ENCODE measurements around the gene CEP72.
A peak's percentile ranks its signal among the peaks of the same experiment; 100 is the strongest.

Gene CEP72

DNA sequence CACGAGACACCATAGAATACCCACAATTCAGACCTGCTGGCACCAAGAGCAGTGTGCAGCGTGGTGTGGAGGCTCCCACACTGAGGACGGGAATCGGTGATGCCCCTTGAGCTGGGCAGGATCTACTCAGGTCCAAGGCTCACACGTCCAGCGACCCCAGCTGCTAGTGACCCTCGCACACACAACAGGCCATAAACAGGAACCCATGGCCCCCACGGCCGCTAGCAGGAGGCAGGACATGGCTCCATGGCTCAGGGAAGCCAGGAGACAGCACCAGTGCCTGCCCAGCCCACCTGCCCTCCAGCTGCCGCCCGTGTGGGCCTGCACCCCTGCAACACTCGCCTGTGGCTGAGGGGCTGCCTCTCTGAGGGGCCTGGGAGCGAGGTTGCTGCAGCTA lies 44.5 kb upstream of the CEP72 start:
- Histone ChIP-seq H3K79me1 (ENCODE audit: low read depth, low read length) (peaks cover 2% of the 10 kb centered on the region), H2BK5ac (ENCODE audit: low read length) (no peak overlapping the region), H2AFZ (ENCODE audit: low read length) (no peak overlapping the region), H2AK5ac (ENCODE audit: low read depth, low read length) (no peak overlapping the region), H3K4ac (ENCODE audit: low read length) (peak overlapping the region; percentile 53), H2BK12ac (ENCODE audit: low read length) (no peak overlapping the region), H3K18ac (ENCODE audit: low read length) (peak overlapping the region; percentile 64), H3K9ac (ENCODE audit: low read depth, low read length, poor library complexity) (no peak overlapping the region), H4K91ac (ENCODE audit: low read depth, low read length, poor library complexity) (no peak overlapping the region), H3K23ac (ENCODE audit: low read depth, low read length, poor library complexity) (peak overlapping the region; percentile 73), H3K14ac (ENCODE audit: low read length) (peak overlapping the region; percentile 47), H3K36me3 (replicated peaks in 1 of 2; ENCODE audit: control insufficient read depth in 2 of 2, insufficient read depth in 2 of 2, low read length in 2 of 2) (no peaks in the 10 kb centered on the region), H3K4me3 (ENCODE audit: low read length in 2 of 2) (no peak overlapping the region), H3K4me2 (ENCODE audit: insufficient read depth, low read length, poor library complexity, severe bottlenecking) (no peak overlapping the region), H3K4me1 (ENCODE audit: control insufficient read depth in 2 of 2, insufficient read depth in 1 of 2, low read depth in 1 of 2, low read length in 2 of 2) (no peaks in the 10 kb centered on the region), H2BK15ac (ENCODE audit: low read length) (peak overlapping the region; percentile 75), H3K27ac (replicated peaks; ENCODE audit: low read length) (no peak overlapping the region), H4K8ac (ENCODE audit: low read depth, low read length) (no peak overlapping the region), H3K9me3 (replicated peaks in 1 of 2; ENCODE audit: control insufficient read depth in 2 of 2, insufficient read depth in 1 of 2, low read depth in 1 of 2, low read length in 2 of 2) (peaks cover 7 to 13% of the 10 kb centered on the region in 2 donors), H3K27me3 (ENCODE audit: control insufficient read depth in 3 of 3, insufficient read depth in 3 of 3, low read depth in 1 of 3, low read length in 3 of 3) (peaks cover 0 to 54% (median 12%) of the 10 kb centered on the region in 3 experiments), H2BK120ac (ENCODE audit: low read depth, low read length) (no peak overlapping the region)
- DNase-seq (ENCODE audit: low spot score), result no peak
- no CpG with 5 or more reads among the region's 13 CpGs for WGBS, 2 donors (ENCODE audit: extremely low coverage in 2 of 2, insufficient read length in 2 of 2, insufficient replicate concordance in 1 of 2)

DNA sequence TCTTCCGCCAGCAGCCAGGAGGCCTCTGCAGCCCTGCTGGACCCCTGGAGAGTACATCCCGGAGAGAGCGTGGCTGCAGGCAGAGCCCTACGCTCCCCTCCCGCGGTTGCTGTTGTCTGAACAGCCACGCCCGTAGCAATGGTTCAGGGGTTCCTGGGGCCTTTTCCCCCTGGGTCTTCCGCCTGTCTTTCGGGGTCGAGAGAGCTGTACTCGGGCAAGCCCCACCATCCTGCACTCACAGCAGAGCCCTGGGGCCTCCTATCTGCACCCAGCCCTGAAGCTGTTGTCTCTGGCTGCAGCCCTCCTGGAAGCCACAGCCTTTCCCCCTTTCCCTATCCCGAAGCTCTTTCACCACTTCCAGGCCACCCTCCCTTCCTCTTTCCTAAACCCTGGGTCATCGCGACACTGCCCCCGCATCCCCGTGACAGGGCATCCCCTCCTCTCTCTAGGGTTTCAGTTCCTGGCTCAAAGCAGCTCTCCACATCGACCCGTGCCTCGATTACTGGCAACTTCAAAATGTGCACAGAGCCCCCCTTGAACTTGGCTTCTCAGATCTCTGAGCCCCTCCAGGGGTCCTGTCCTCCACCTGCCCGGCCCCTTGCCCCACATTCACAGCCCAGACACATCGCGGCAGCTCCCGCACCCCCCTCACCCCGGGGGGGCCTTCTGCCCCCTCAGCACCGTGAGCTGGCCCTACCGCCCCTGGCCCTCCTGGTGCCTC lies 43.9 kb upstream of the CEP72 start:
- peak overlapping the region; percentile 75 for H2BK15ac ChIP-seq (ENCODE audit: low read length)
- H3K4me2 ChIP-seq (ENCODE audit: insufficient read depth, low read length, poor library complexity, severe bottlenecking), result no peak overlapping the region
- H3K18ac ChIP-seq (ENCODE audit: low read length), result peak overlapping the region; percentile 80
- no peak overlapping the region for H4K91ac ChIP-seq (ENCODE audit: low read depth, low read length, poor library complexity)
- peaks cover 2% of the 10 kb centered on the region for H3K79me1 ChIP-seq (ENCODE audit: low read depth, low read length)
- no peak overlapping the region for H3K27ac ChIP-seq (replicated peaks; ENCODE audit: low read length)
- no CpG with 5 or more reads among the region's 27 CpGs for WGBS, 2 donors (ENCODE audit: extremely low coverage in 2 of 2, insufficient read length in 2 of 2, insufficient replicate concordance in 1 of 2)
- no peak overlapping the region for H2BK12ac ChIP-seq (ENCODE audit: low read length)
- peak overlapping the region; percentile 34 for H3K23ac ChIP-seq (ENCODE audit: low read depth, low read length, poor library complexity)
- no peak overlapping the region for H3K9ac ChIP-seq (ENCODE audit: low read depth, low read length, poor library complexity)
- peaks cover 7 to 13% of the 10 kb centered on the region in 2 donors for H3K9me3 ChIP-seq (replicated peaks in 1 of 2; ENCODE audit: control insufficient read depth in 2 of 2, insufficient read depth in 1 of 2, low read depth in 1 of 2, low read length in 2 of 2)
- peaks cover 0 to 55% (median 12%) of the 10 kb centered on the region in 3 experiments for H3K27me3 ChIP-seq (ENCODE audit: control insufficient read depth in 3 of 3, insufficient read depth in 3 of 3, low read depth in 1 of 3, low read length in 3 of 3)
- H3K4ac ChIP-seq (ENCODE audit: low read length), result peak overlapping the region; percentile 53
- H3K4me3 ChIP-seq (ENCODE audit: low read length in 2 of 2), result no peak overlapping the region
- peak overlapping the region; percentile 75 for H2AK5ac ChIP-seq (ENCODE audit: low read depth, low read length)
- H2BK5ac ChIP-seq (ENCODE audit: low read length), result no peak overlapping the region
- DNase-seq (ENCODE audit: low spot score), result no peak
- H3K4me1 ChIP-seq (ENCODE audit: control insufficient read depth in 2 of 2, insufficient read depth in 1 of 2, low read depth in 1 of 2, low read length in 2 of 2), result no peaks in the 10 kb centered on the region
- H3K14ac ChIP-seq (ENCODE audit: low read length), result peak overlapping the region; percentile 47
- no peak overlapping the region for H2AFZ ChIP-seq (ENCODE audit: low read length)
- no peaks in the 10 kb centered on the region for H3K36me3 ChIP-seq (replicated peaks in 1 of 2; ENCODE audit: control insufficient read depth in 2 of 2, insufficient read depth in 2 of 2, low read length in 2 of 2)
- no peak overlapping the region for H4K8ac ChIP-seq (ENCODE audit: low read depth, low read length)
- no peak overlapping the region for H2BK120ac ChIP-seq (ENCODE audit: low read depth, low read length)

DNA sequence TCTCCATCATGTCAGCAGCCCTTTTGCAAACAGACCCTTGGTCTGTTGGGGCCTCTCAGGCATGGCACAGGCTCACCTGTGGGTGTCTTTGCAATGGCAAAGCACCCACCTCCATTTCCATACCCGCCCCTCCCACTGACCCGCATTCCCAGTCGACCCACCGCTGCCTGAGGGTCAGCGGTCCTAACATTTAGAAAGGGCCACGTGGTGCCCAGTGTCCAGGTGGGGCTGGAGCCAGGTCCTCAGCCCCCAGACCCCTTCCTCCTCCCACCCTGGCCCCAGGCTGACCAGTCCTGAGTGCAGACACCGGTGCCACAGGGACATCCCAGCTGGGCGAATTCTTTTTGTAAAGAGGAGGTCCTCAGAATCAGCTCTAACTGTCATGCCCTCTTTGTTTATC lies 43.3 kb upstream of the CEP72 start:
- H3K14ac ChIP-seq (ENCODE audit: low read length), result no peak overlapping the region
- peak overlapping the region in 1 of 2 donors; percentile 39 for H3K4me3 ChIP-seq (ENCODE audit: low read length in 2 of 2)
- no peak overlapping the region for H2BK12ac ChIP-seq (ENCODE audit: low read length)
- H3K27ac ChIP-seq (replicated peaks; ENCODE audit: low read length), result no peak overlapping the region
- H4K8ac ChIP-seq (ENCODE audit: low read depth, low read length), result no peak overlapping the region
- no peak overlapping the region for H2AFZ ChIP-seq (ENCODE audit: low read length)
- H3K9ac ChIP-seq (ENCODE audit: low read depth, low read length, poor library complexity), result no peak overlapping the region
- H3K36me3 ChIP-seq (replicated peaks in 1 of 2; ENCODE audit: control insufficient read depth in 2 of 2, insufficient read depth in 2 of 2, low read length in 2 of 2), result no peaks in the 10 kb centered on the region
- H2BK5ac ChIP-seq (ENCODE audit: low read length), result no peak overlapping the region
- H2BK15ac ChIP-seq (ENCODE audit: low read length), result no peak overlapping the region
- DNase-seq (ENCODE audit: low spot score), result no peak
- H3K79me1 ChIP-seq (ENCODE audit: low read depth, low read length), result peaks cover 2% of the 10 kb centered on the region
- no peak overlapping the region for H4K91ac ChIP-seq (ENCODE audit: low read depth, low read length, poor library complexity)
- no peak overlapping the region for H2BK120ac ChIP-seq (ENCODE audit: low read depth, low read length)
- H3K18ac ChIP-seq (ENCODE audit: low read length), result peak overlapping the region; percentile 80
- peak overlapping the region; percentile 70 for H2AK5ac ChIP-seq (ENCODE audit: low read depth, low read length)
- no peaks in the 10 kb centered on the region for H3K4me1 ChIP-seq (ENCODE audit: control insufficient read depth in 2 of 2, insufficient read depth in 1 of 2, low read depth in 1 of 2, low read length in 2 of 2)
- H3K4ac ChIP-seq (ENCODE audit: low read length), result no peak overlapping the region
- H3K9me3 ChIP-seq (replicated peaks in 1 of 2; ENCODE audit: control insufficient read depth in 2 of 2, insufficient read depth in 1 of 2, low read depth in 1 of 2, low read length in 2 of 2), result peaks cover 7 to 13% of the 10 kb centered on the region in 2 donors
- peaks cover 0 to 55% (median 12%) of the 10 kb centered on the region in 3 experiments for H3K27me3 ChIP-seq (ENCODE audit: control insufficient read depth in 3 of 3, insufficient read depth in 3 of 3, low read depth in 1 of 3, low read length in 3 of 3)
- peak overlapping the region; percentile 34 for H3K23ac ChIP-seq (ENCODE audit: low read depth, low read length, poor library complexity)
- WGBS, 2 donors (ENCODE audit: extremely low coverage in 2 of 2, insufficient read length in 2 of 2, insufficient replicate concordance in 1 of 2), result no CpG with 5 or more reads among the region's 8 CpGs
- no peak overlapping the region for H3K4me2 ChIP-seq (ENCODE audit: insufficient read depth, low read length, poor library complexity, severe bottlenecking)

DNA sequence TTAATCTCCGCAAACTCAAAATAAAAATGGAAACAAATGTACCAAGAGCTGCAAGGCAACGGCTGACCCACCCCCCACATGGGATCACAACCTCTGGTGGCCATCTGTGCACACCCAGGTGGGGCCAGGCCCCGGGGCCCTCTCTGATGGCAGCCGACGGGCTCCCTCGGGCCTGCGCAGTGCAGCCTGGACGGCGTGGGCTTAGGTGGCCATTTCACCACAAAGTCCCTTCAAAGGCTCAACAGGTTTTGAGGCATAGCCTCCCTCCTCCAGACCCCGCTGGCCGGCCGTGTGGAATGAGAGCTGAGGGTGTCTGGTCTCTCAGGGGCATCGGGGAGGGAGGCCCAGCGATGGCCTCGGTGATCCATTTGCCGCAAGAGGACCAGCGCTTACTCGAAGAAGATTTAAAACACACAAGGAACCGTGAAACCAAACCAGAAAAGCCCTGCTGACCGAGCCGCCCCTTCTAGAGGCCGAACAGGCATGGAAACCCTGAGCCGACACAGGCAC lies 42.7 kb upstream of the CEP72 start:
- H3K23ac ChIP-seq (ENCODE audit: low read depth, low read length, poor library complexity), result peak overlapping the region; percentile 93
- no peak overlapping the region for H3K4ac ChIP-seq (ENCODE audit: low read length)
- H3K36me3 ChIP-seq (replicated peaks in 1 of 2; ENCODE audit: control insufficient read depth in 2 of 2, insufficient read depth in 2 of 2, low read length in 2 of 2), result no peaks in the 10 kb centered on the region
- no peak overlapping the region for H3K4me3 ChIP-seq (ENCODE audit: low read length in 2 of 2)
- no peak overlapping the region for H4K91ac ChIP-seq (ENCODE audit: low read depth, low read length, poor library complexity)
- no peak overlapping the region for H2AFZ ChIP-seq (ENCODE audit: low read length)
- H3K27me3 ChIP-seq (ENCODE audit: control insufficient read depth in 3 of 3, insufficient read depth in 3 of 3, low read depth in 1 of 3, low read length in 3 of 3), result peaks cover 0 to 55% (median 12%) of the 10 kb centered on the region in 3 experiments
- peaks cover 7 to 13% of the 10 kb centered on the region in 2 donors for H3K9me3 ChIP-seq (replicated peaks in 1 of 2; ENCODE audit: control insufficient read depth in 2 of 2, insufficient read depth in 1 of 2, low read depth in 1 of 2, low read length in 2 of 2)
- WGBS, 2 donors (ENCODE audit: extremely low coverage in 2 of 2, insufficient read length in 2 of 2, insufficient replicate concordance in 1 of 2), result no CpG with 5 or more reads among the region's 23 CpGs
- no peak overlapping the region for H2BK12ac ChIP-seq (ENCODE audit: low read length)
- no peaks in the 10 kb centered on the region for H3K4me1 ChIP-seq (ENCODE audit: control insufficient read depth in 2 of 2, insufficient read depth in 1 of 2, low read depth in 1 of 2, low read length in 2 of 2)
- H3K18ac ChIP-seq (ENCODE audit: low read length), result peak overlapping the region; percentile 44
- DNase-seq (ENCODE audit: low spot score), result no peak
- H2BK120ac ChIP-seq (ENCODE audit: low read depth, low read length), result no peak overlapping the region
- peak overlapping the region; percentile 24 for H2BK15ac ChIP-seq (ENCODE audit: low read length)
- H3K14ac ChIP-seq (ENCODE audit: low read length), result no peak overlapping the region
- H3K4me2 ChIP-seq (ENCODE audit: insufficient read depth, low read length, poor library complexity, severe bottlenecking), result no peak overlapping the region
- peak overlapping the region; percentile 66 for H2BK5ac ChIP-seq (ENCODE audit: low read length)
- peak overlapping the region; percentile 37 for H2AK5ac ChIP-seq (ENCODE audit: low read depth, low read length)
- no peak overlapping the region for H4K8ac ChIP-seq (ENCODE audit: low read depth, low read length)
- peaks cover 2% of the 10 kb centered on the region for H3K79me1 ChIP-seq (ENCODE audit: low read depth, low read length)
- H3K9ac ChIP-seq (ENCODE audit: low read depth, low read length, poor library complexity), result no peak overlapping the region
- H3K27ac ChIP-seq (replicated peaks; ENCODE audit: low read length), result no peak overlapping the region
